ENCODE data around the gene AMOTL2.

AMOTL2 gene

GRCh38 chr3:134374105-134374790, at the start of gene AMOTL2:
TSS of gene AMOTL2 (minus strand) at chr3:134374447. CDS start at chr3:134371433, 3,014 bp downstream.
- Histone ChIP-seq H3K27ac (ENCODE audit: low read depth, low read length) (no peak within 1 kb of the TSS), H3K36me3 (ENCODE audit: low read length) (no peaks in the 10 kb centered on the region), H3K79me2 (ENCODE audit: insufficient read depth, low read length) (no peaks in the 10 kb centered on the region), H3K4me3 (ENCODE audit: insufficient read depth, low read length, poor library complexity, severe bottlenecking) (no peak within 1 kb of the TSS), H3K9me3 (ENCODE audit: insufficient read depth, low read length) (no peaks in the 10 kb centered on the region), H4K20me1 (ENCODE audit: low read depth, low read length) (no peaks in the 10 kb centered on the region), H3K27me3 (ENCODE audit: low read length) (no peaks in the 10 kb centered on the region), H3K4me2 (ENCODE audit: low read depth, low read length, poor library complexity, severe bottlenecking) (no peak within 1 kb of the TSS), H2AFZ (ENCODE audit: low read depth, low read length, severe bottlenecking) (no peak within 1 kb of the TSS), H3K9ac (ENCODE audit: low read length) (no peak within 1 kb of the TSS), H3F3A (ENCODE audit: insufficient read depth) (no peaks in the 10 kb centered on the region), H3K9me2 (replicated peaks; ENCODE audit: insufficient read depth, low read length) (no peaks in the 10 kb centered on the region)
- TF ChIP-seq EZH2phosphoT487 (conservative IDR thresholded peaks at IDR 0.05; ENCODE audit: low read length) (no peak), CTCF (IDR thresholded peaks at IDR 0.05; ENCODE audit: insufficient read depth, low read length, poor library complexity, severe bottlenecking) (no peak)

DNA sequence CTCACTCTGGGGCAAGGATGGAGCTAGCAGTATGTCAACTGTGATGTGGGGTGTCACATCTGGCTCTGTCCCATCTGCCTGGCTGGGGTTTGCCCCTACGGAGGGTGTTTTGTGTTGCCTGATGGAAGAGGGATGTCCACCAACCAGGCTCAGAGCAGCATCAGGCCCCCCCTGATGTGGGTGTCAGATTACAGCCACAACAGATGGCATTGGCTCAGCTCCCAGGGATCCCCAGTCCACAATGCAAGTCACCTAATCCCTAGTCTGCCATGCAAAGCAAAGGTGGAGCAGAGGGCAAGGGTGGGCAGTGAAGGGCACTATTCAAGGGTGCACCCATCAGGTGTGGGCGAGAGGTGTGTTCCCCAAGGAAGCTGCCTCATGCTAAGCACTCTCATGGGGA, 48.9 kb upstream of the AMOTL2 start:
- Histone ChIP-seq H3K79me2 (ENCODE audit: insufficient read depth, low read length) (no peaks in the 10 kb centered on the region), H2AFZ (ENCODE audit: low read depth, low read length, severe bottlenecking) (no peak overlapping the region), H3K9me3 (ENCODE audit: insufficient read depth, low read length) (no peaks in the 10 kb centered on the region), H3K9ac (ENCODE audit: low read length) (no peak overlapping the region), H3K4me3 (ENCODE audit: insufficient read depth, low read length, poor library complexity, severe bottlenecking) (no peak overlapping the region), H3K4me2 (ENCODE audit: low read depth, low read length, poor library complexity, severe bottlenecking) (no peak overlapping the region), H3K27me3 (ENCODE audit: low read length) (no peaks in the 10 kb centered on the region), H3K36me3 (ENCODE audit: low read length) (no peaks in the 10 kb centered on the region), H3K27ac (ENCODE audit: low read depth, low read length) (no peak overlapping the region), H3K9me2 (replicated peaks; ENCODE audit: insufficient read depth, low read length) (no peaks in the 10 kb centered on the region), H4K20me1 (ENCODE audit: low read depth, low read length) (no peaks in the 10 kb centered on the region), H3F3A (ENCODE audit: insufficient read depth) (no peaks in the 10 kb centered on the region)
- TF ChIP-seq EZH2phosphoT487 (conservative IDR thresholded peaks at IDR 0.05; ENCODE audit: low read length) (no peak), CTCF (IDR thresholded peaks at IDR 0.05; ENCODE audit: insufficient read depth, low read length, poor library complexity, severe bottlenecking) (no peak)

DNA sequence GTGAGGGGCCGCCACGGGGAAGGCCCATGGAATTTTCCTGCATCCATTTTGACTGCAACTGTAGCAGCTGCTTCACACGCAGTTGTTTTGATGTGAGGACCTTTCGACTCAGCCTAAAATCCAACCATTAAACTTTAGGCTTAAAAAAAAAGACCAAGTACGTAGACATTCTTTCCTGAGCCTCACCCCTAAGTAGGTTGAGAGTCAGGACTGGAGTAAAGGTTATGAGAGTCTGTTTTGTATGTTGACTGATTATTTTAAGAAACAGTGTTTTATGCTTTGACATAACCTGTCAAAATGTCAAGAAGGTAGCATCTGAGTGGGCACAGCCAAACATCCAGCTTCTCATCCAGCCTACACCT, 45.7 kb upstream of the AMOTL2 start:
- Histone ChIP-seq H3K9me3 (ENCODE audit: insufficient read depth, low read length) (no peaks in the 10 kb centered on the region), H3K4me3 (ENCODE audit: insufficient read depth, low read length, poor library complexity, severe bottlenecking) (no peak overlapping the region), H3K36me3 (ENCODE audit: low read length) (no peaks in the 10 kb centered on the region), H3K4me2 (ENCODE audit: low read depth, low read length, poor library complexity, severe bottlenecking) (no peak overlapping the region), H3K79me2 (ENCODE audit: insufficient read depth, low read length) (no peaks in the 10 kb centered on the region), H3F3A (ENCODE audit: insufficient read depth) (no peaks in the 10 kb centered on the region), H3K9me2 (replicated peaks; ENCODE audit: insufficient read depth, low read length) (no peaks in the 10 kb centered on the region), H3K27ac (ENCODE audit: low read depth, low read length) (no peak overlapping the region), H3K27me3 (ENCODE audit: low read length) (no peaks in the 10 kb centered on the region), H2AFZ (ENCODE audit: low read depth, low read length, severe bottlenecking) (no peak overlapping the region), H3K9ac (ENCODE audit: low read length) (no peak overlapping the region), H4K20me1 (ENCODE audit: low read depth, low read length) (no peaks in the 10 kb centered on the region)
- TF ChIP-seq EZH2phosphoT487 (conservative IDR thresholded peaks at IDR 0.05; ENCODE audit: low read length) (no peak), CTCF (IDR thresholded peaks at IDR 0.05; ENCODE audit: insufficient read depth, low read length, poor library complexity, severe bottlenecking) (no peak)

Measured in SU-DHL-6 (cell line).